Anterior cingulate cortex (tissue), 58 donors: Measurements from ENCODE around the gene PNRC2.
"Not testable (repeated sequence)": the region's sequence is repeated elsewhere in the genome, so short reads cannot be mapped to it uniquely, and the experiment has no call there.

Source experiments
- DNase-seq, 58 donors: peaks; one replicate each; lab custom pipeline; 2025; lab: John Stamatoyannopoulos, UW

PNRC2 gene

GRCh38 chr1:23980728-23981070 is 21.1 kb downstream of the PNRC2 start:
- DNase-seq, result peak in 10 of 58 donors; percentile 1 to 49 (median 22)

- DNase-seq, result no peak
Observed at GRCh38 chr1:23984417-23985186, 25.0 kb downstream of the PNRC2 start.

GRCh38 chr1:23987038-23987437 is 27.4 kb downstream of the PNRC2 start:
- DNase-seq, result not testable (repeated sequence)

GRCh38 chr1:23989263-23989662 is 29.6 kb downstream of the PNRC2 start:
- peak in 2 of 58 donors; percentile 1 for DNase-seq

GRCh38 chr1:23992011-23992410 is 32.4 kb downstream of the PNRC2 start:
- not testable (repeated sequence) for DNase-seq

- DNase-seq, result no peak
Observed at GRCh38 chr1:23995431-23995837, 35.8 kb downstream of the PNRC2 start.

GRCh38 chr1:23996700-23997229 is 37.1 kb downstream of the PNRC2 start:
- no peak for DNase-seq

- DNase-seq, result no peak
Observed at GRCh38 chr1:23997812-23998211, 38.2 kb downstream of the PNRC2 start.

GRCh38 chr1:23999156-23999671 is 39.6 kb downstream of the PNRC2 start:
- DNase-seq, result no peak

- no peak for DNase-seq
Observed at GRCh38 chr1:24002695-24003094, 43.1 kb downstream of the PNRC2 start.

- no peak for DNase-seq
Observed at GRCh38 chr1:24003331-24003972, 43.8 kb downstream of the PNRC2 start.

- no peak for DNase-seq
Observed at GRCh38 chr1:24004132-24004531, 44.5 kb downstream of the PNRC2 start.

- no peak for DNase-seq
Observed at GRCh38 chr1:24005163-24005562, 45.5 kb downstream of the PNRC2 start.

GRCh38 chr1:24007079-24007478 is 47.5 kb downstream of the PNRC2 start:
- no peak for DNase-seq

GRCh38 chr1:24008574-24009184 is 49.1 kb downstream of the PNRC2 start:
- not testable (repeated sequence) for DNase-seq

- DNase-seq, result no peak
Observed at GRCh38 chr1:24009406-24009805, 49.8 kb downstream of the PNRC2 start.

- no peak for DNase-seq
Observed at GRCh38 chr1:24010650-24011049, 51.0 kb downstream of the PNRC2 start.

GRCh38 chr1:24012878-24013277 is 53.2 kb downstream of the PNRC2 start:
- not testable (repeated sequence) for DNase-seq
